ENCODE data around the gene KCNN4. TPM values are rescaled to one million over a fixed set of nuclear protein-coding genes. Genes with fewer than 3 reads are reported as not detected.
A peak's percentile ranks its signal among the peaks of the same experiment; 100 is the strongest.
"Not testable (repeated sequence)": the region's sequence is repeated elsewhere in the genome, so short reads cannot be mapped to it uniquely, and the experiment has no call there.

Gene KCNN4
- total and polyA plus RNA-seq, 10 of the 15 experiments (the other 5 are each of a cell fraction or from before 2014, with no cell fraction given), result 1.4 to 112 (median 77.9) TPM

- not testable (repeated sequence) for H3K79me2 ChIP-seq (ENCODE audit: control insufficient read depth, insufficient read depth, low read length); H3K27me3 ChIP-seq (replicated peaks in 1 of 2; ENCODE audit: control insufficient read depth in 2 of 2, insufficient read depth in 2 of 2, low read length in 1 of 2); DNase-seq (ENCODE audit: low read depth, low spot score); BruUV-seq (replicated peaks); H2AFZ ChIP-seq (ENCODE audit: control insufficient read depth, low read depth, low read length); H3K9me3 ChIP-seq (replicated peaks; ENCODE audit: control insufficient read depth, insufficient read depth, low read length); H4K20me1 ChIP-seq (ENCODE audit: control insufficient read depth, insufficient read depth); ATAC-seq
- intact Hi-C loops (cut with micrococcal nuclease; ENCODE audit: unreplicated experiment), result loop anchor here (1.0 to 2.0 kb wide), 3 partner anchors 10 to 16 kb away; partner anchors contain the start of gene SMG9
- Histone ChIP-seq H3K4me2 (ENCODE audit: control insufficient read depth, insufficient read depth) (peak overlapping the region; percentile 48), H3K9ac (ENCODE audit: control insufficient read depth, insufficient read depth, low read length) (peak overlapping the region; percentile 62), H3K27ac (ENCODE audit: control insufficient read depth, insufficient read depth) (peak overlapping the region; percentile 100), H3K36me3 (ENCODE audit: control insufficient read depth in 2 of 2, insufficient read depth in 2 of 2, low read length in 1 of 2) (peaks cover 24 to 25% of the 10 kb centered on the region in 2 experiments), H3K4me3 (peak overlapping the region; percentile 14; the same call in 1 of the 2 replicates), H3K4me1 (ENCODE audit: control insufficient read depth, insufficient read depth, low read length) (peaks cover 59% of the 10 kb centered on the region)
- ChIA-PET SMC1A (ENCODE audit: uncharacterized antibody, unreplicated experiment) (interaction anchor here (1.0 to 20.1 kb wide), 8 partner anchors 12 to 39 kb away, joined by 3 to 325 read pairs (median 4); partner anchors contain the start of genes KCNN4 and SMG9), POLR2A (interaction anchor here (1.0 to 18.9 kb wide), 6 partner anchors 14 to 167 kb away, joined by 3 to 389 read pairs (median 6); partner anchors contain the start of genes KCNN4 and SMG9), CTCF (interaction anchor here (1.2 to 20.8 kb wide), 6 partner anchors 10 to 96 kb away, joined by 4 to 324 read pairs (median 79); partner anchors contain the start of genes KCNN4, PLAUR and SMG9), RAD21 (ENCODE audit: unreplicated experiment) (interaction anchor here (0.7 to 8.3 kb wide), 8 partner anchors 10 to 96 kb away, joined by 3 to 167 read pairs (median 38); partner anchors contain the start of genes KCNN4, PLAUR and SMG9)
- TF ChIP-seq ASH2L (IDR thresholded peaks at IDR 0.05; ENCODE audit: borderline replicate concordance, low read depth) (0 out of 2 replicates have a peak, but pooled peaks have one; percentile 40), HDGF (IDR thresholded peaks at IDR 0.05) (peak; percentile 27; the same call in 1 of the 2 replicates), CHD4 (IDR thresholded peaks at IDR 0.05) (peak; percentile 98), LARP7 (IDR thresholded peaks at IDR 0.05) (0 out of 2 replicates have a peak, but pooled peaks have one; percentile 16)
- in situ Hi-C loops (cut with MboI), result loop anchor here (25.0 kb wide), 2 partner anchors 1698 to 1827 kb away; partner anchors contain the start of genes ERFL and FOSB
- WGBS (ENCODE audit: insufficient coverage, insufficient replicate concordance, low lambda C conversion rate, missing lambda C conversion rate), result 3% methylated on average over 8 of the region's 8 CpGs
- peak; percentile 18 for FAIRE-seq
Observed at GRCh38 chr19:43764684-43765083, 16.1 kb downstream of the KCNN4 start.

GRCh38 chr19:43763473-43763939 lies 17.3 kb downstream of the KCNN4 start:
- H3K27ac ChIP-seq (ENCODE audit: control insufficient read depth, insufficient read depth), result peak overlapping the region; percentile 100
- POLR2A ChIA-PET, result interaction anchor here (1.1 to 18.9 kb wide), 3 partner anchors 13 to 22 kb away, joined by 3 to 389 read pairs (median 307); partner anchors contain the start of genes KCNN4 and SMG9
- TF ChIP-seq REST (IDR thresholded peaks at IDR 0.05; ENCODE audit: low read depth, low read length) (no peak), POLR2A (IDR thresholded peaks at IDR 0.05; ENCODE audit: low read depth, low read length) (peak; percentile 49; the same call in 1 of the 2 replicates), SUPT20H (IDR thresholded peaks at IDR 0.05; ENCODE audit: borderline replicate concordance, control insufficient read depth, low read depth, low read length) (no peak), ZNF217 (IDR thresholded peaks at IDR 0.05) (no peak), MYC (IDR thresholded peaks at IDR 0.05; ENCODE audit: insufficient read depth, insufficient read length, insufficient replicate concordance, low read length, severe bottlenecking) (no peak)
- TF ChIP-seq, protein P1, sequence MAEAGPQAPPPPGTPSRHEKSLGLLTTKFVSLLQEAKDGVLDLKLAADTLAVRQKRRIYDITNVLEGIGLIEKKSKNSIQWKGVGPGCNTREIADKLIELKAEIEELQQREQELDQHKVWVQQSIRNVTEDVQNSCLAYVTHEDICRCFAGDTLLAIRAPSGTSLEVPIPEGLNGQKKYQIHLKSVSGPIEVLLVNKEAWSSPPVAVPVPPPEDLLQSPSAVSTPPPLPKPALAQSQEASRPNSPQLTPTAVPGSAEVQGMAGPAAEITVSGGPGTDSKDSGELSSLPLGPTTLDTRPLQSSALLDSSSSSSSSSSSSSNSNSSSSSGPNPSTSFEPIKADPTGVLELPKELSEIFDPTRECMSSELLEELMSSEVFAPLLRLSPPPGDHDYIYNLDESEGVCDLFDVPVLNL (IDR thresholded peaks at IDR 0.05; ENCODE audit: low read depth, low read length), result no peak

More at GRCh38 chr19:43763473-43763939, 17.3 kb downstream of the KCNN4 start:
- peaks cover 18 to 20% of the 10 kb centered on the region in 2 experiments for H3K36me3 ChIP-seq (ENCODE audit: control insufficient read depth in 2 of 2, insufficient read depth in 2 of 2, low read length in 1 of 2)
- WGBS (ENCODE audit: insufficient coverage, insufficient replicate concordance, low lambda C conversion rate, missing lambda C conversion rate), result 6% methylated on average over 3 of the region's 3 CpGs
- H3K4me1 ChIP-seq (ENCODE audit: control insufficient read depth, insufficient read depth, low read length), result peaks cover 69% of the 10 kb centered on the region
- DNase-seq (ENCODE audit: low read depth, low spot score) (no peak), FAIRE-seq (peak; percentile 65), ATAC-seq (peak; percentile 50)
- peak overlapping the region; percentile 86 for H3K4me2 ChIP-seq (ENCODE audit: control insufficient read depth, insufficient read depth)
- TSS peak; percentile 96 for BruUV-seq (replicated peaks)
- no peaks in the 10 kb centered on the region; the same call in 2 of the 3 replicates for H3K9me3 ChIP-seq (replicated peaks; ENCODE audit: control insufficient read depth, insufficient read depth, low read length)
- SMC1A ChIA-PET (ENCODE audit: uncharacterized antibody, unreplicated experiment), result interaction anchor here (1.0 to 20.1 kb wide), 6 partner anchors 11 to 95 kb away, joined by 3 to 325 read pairs (median 46); partner anchors contain the start of genes KCNN4 and SMG9
- in situ Hi-C loops (cut with MboI), result loop anchor here (25.0 kb wide), 2 partner anchors 1699 to 1826 kb away; partner anchors contain the start of genes ERFL and FOSB
- no peaks in the 10 kb centered on the region for H3K27me3 ChIP-seq (replicated peaks in 1 of 2; ENCODE audit: control insufficient read depth in 2 of 2, insufficient read depth in 2 of 2, low read length in 1 of 2)
- intact Hi-C loops (cut with micrococcal nuclease; ENCODE audit: unreplicated experiment), result no loop called here
- CTCF ChIA-PET, result interaction anchor here (0.6 to 20.8 kb wide), 6 partner anchors 9 to 971 kb away, joined by 3 to 324 read pairs (median 72); partner anchors contain the start of genes KCNN4 and SMG9
- H2AFZ ChIP-seq (ENCODE audit: control insufficient read depth, low read depth, low read length), result no peak overlapping the region
- H4K20me1 ChIP-seq (ENCODE audit: control insufficient read depth, insufficient read depth), result no peaks in the 10 kb centered on the region
- peaks cover 1% of the 10 kb centered on the region; the same call in 1 of the 2 replicates for H3K79me2 ChIP-seq (ENCODE audit: control insufficient read depth, insufficient read depth, low read length)
- H3K9ac ChIP-seq (ENCODE audit: control insufficient read depth, insufficient read depth, low read length), result peak overlapping the region; percentile 76
- 0 out of 2 replicates have a peak overlapping the region, but pooled peaks have one; percentile 39 for H3K4me3 ChIP-seq
- RAD21 ChIA-PET (ENCODE audit: unreplicated experiment), result interaction anchor here (1.0 to 8.3 kb wide), 7 partner anchors 9 to 94 kb away, joined by 4 to 167 read pairs (median 55); partner anchors contain the start of genes KCNN4, PLAUR and SMG9
